Psoas muscle (tissue), 8 donors: ENCODE results near the gene CYYR1. TPM values are rescaled to one million over a fixed set of nuclear protein-coding genes. Genes with fewer than 3 reads are reported as not detected.

Experiments used
- ATAC-seq, 4 donors: fragments of 200-7000 bp; cut with Tn5 transposase; one replicate each; pipeline ENCODE4 v1.9.1; 2020; ENCODE audit warnings: moderate library complexity in 3 of 4, mild to moderate bottlenecking in 2 of 4
- DNase-seq, 2 donors: peaks; one replicate each; pipeline ENCODE4 v3.0.0-alpha.2; 2020
- H3K27ac ChIP-seq: fragments of 200-600 bp; one replicate; pipeline ENCODE4 v1.8.0; 2022
- H3K27me3 ChIP-seq, 3 donors: fragments of 200-600 bp in 1 of 3; one replicate each; pipeline versions ENCODE4 v1.6.1 to v1.8.0; 2013 to 2022; ENCODE audit warnings: low read length in 2 of 3, mild to moderate bottlenecking in 2 of 3, moderate library complexity in 1 of 3; ENCODE audit not compliant: insufficient read depth in 3 of 3
- H3K36me3 ChIP-seq, 2 donors: fragments of 200-600 bp in 1 of 2; one replicate each; pipeline versions ENCODE4 v1.6.1 to v1.8.0; 2013 to 2022; ENCODE audit warnings: low read depth in 1 of 2, mild to moderate bottlenecking in 1 of 2, moderate library complexity in 1 of 2; ENCODE audit not compliant: insufficient read depth in 1 of 2
- H3K4me1 ChIP-seq: fragments of 200-600 bp; one replicate; pipeline ENCODE4 v1.8.0; 2022
- H3K4me3 ChIP-seq: fragments of 200-600 bp; one replicate; pipeline ENCODE4 v1.8.0; 2022; ENCODE audit warnings: mild to moderate bottlenecking
- H3K9me3 ChIP-seq: fragments of 200-600 bp; one replicate; pipeline ENCODE4 v1.8.0; 2022
- WGBS, 3 donors: extraction: QIAGEN DNeasy Blood & Tissue Kit; methylation state at CpG; one replicate each; pipeline versions ENCODE4 v1.1.6 to v1.1.7; 2013; 5-methylcytosine and 5-hydroxymethylcytosine counted together
- intact Hi-C, 2 donors: fragments of 100-400 bp; cut with DNase I; formaldehyde crosslinking; loops; one replicate each; pipeline versions ENCODE4 v1.11.0 to v1.14.2; 2022
- polyA plus RNA-seq, 3 donors: library from polyadenylated mRNA; stranded (reverse); fragments of 200-250 nt; gene quantifications; one replicate each; pipeline ENCODE4 v1.2.3, GENCODE V29; 2013
- total RNA-seq, 4 donors: library from RNA; stranded (reverse); fragmentation: NEBNext Ultra II Directional in 2 of 4; extraction: Animal tissue kit (Norgen Biotek cat#: 25700) in 2 of 4; gene quantifications; one replicate each; pipeline versions ENCODE4 v1.2.1 to v1.2.4, GENCODE V29; 2021 to 2023
- TF ChIP-seq, protein P1 (sequence below): fragments of 200-600 bp; IDR thresholded peaks from one replicate; pipeline ENCODE4 v1.8.0; 2022; ENCODE audit warnings: antibody characterized with exemption
- donor health status: healthy with polysubstance abuse.
- donor health status: DM: no; HTN: no; CAD: no; lungs with moderate emphysema.
- donor health status: Bipolar disorder and iron deficiency.
- donor health status: healthy.
- donor health status: DM: yes; HTN: yes; CAD: no.
- donor health status: DM: no; HTN: no; CAD: no.
- donor health status: DM: no; HTN: no; CAD: no.
- donor health status: DM: yes; HTN: yes; CAD: no.

The CYYR1 gene
- total and polyA plus RNA-seq, 7 donors = 7.1 to 20.4 (median 8.5) TPM

DNA sequence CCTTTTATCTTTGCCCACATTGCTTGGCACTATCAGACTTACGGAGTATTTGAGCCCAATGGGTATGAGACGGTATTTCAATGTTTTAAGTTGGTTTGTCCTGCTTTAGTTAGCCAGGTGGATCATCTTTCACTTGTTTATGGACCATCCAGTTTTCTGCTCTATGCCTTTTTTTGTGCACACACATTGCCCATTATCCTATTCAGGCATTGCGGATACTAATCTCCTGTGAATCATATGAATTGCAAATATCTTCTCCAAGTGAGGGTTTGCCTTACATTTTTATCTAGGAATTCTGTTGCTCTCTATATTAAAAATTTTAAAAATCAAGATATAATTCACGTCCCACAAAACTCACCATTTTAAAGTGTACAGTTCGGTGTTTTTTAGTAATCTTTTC lies 14.0 kb downstream of the CYYR1 start:
- Histone ChIP-seq H3K4me3 (no peak overlapping the region), H3K9me3 (no peaks in the 10 kb centered on the region), H3K27ac (no peak overlapping the region), H3K4me1 (no peaks in the 10 kb centered on the region), H3K36me3 (no peaks in the 10 kb centered on the region), H3K27me3 (no peaks in the 10 kb centered on the region)
- intact Hi-C loops = no loop called here
- TF ChIP-seq, protein P1, sequence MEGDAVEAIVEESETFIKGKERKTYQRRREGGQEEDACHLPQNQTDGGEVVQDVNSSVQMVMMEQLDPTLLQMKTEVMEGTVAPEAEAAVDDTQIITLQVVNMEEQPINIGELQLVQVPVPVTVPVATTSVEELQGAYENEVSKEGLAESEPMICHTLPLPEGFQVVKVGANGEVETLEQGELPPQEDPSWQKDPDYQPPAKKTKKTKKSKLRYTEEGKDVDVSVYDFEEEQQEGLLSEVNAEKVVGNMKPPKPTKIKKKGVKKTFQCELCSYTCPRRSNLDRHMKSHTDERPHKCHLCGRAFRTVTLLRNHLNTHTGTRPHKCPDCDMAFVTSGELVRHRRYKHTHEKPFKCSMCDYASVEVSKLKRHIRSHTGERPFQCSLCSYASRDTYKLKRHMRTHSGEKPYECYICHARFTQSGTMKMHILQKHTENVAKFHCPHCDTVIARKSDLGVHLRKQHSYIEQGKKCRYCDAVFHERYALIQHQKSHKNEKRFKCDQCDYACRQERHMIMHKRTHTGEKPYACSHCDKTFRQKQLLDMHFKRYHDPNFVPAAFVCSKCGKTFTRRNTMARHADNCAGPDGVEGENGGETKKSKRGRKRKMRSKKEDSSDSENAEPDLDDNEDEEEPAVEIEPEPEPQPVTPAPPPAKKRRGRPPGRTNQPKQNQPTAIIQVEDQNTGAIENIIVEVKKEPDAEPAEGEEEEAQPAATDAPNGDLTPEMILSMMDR = no peak
- DNase-seq (no peak), ATAC-seq (no peak)
- WGBS, 3 donors = 90 to 91% (median 91%) methylated on average over 5 of the region's 5 CpGs

DNA sequence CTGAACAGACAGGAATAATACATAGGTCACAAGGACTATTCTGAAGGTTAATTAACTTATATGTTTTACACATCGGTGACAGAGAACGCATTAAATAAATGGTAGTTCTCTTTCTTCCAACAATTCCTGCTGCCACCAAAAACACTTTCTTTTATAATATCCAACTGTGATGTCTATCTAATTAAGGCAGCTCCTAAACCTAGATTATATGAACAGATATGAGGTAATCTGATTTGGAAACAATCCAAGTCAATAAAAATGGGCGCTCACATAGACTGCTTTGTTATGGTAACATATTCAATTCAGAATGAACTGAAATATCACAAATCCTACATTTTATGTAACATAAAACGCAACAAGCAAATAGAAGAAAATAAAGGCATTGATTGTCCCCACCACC lies 16.0 kb downstream of the CYYR1 start:
- no peak for ATAC-seq
- no peak overlapping the region for H3K27ac ChIP-seq
- peaks cover 0 to 4% (median 0%) of the 10 kb centered on the region in 3 donors for H3K27me3 ChIP-seq
- 80 to 87% (median 81%) methylated on average over 4 of the region's 4 CpGs for WGBS, 3 donors
- TF ChIP-seq, protein P1 = no peak
- no peaks in the 10 kb centered on the region for H3K36me3 ChIP-seq
- DNase-seq = no peak
- no peak overlapping the region for H3K4me3 ChIP-seq
- H3K9me3 ChIP-seq = no peaks in the 10 kb centered on the region
- no peaks in the 10 kb centered on the region for H3K4me1 ChIP-seq
- intact Hi-C loops = no loop called here

DNA sequence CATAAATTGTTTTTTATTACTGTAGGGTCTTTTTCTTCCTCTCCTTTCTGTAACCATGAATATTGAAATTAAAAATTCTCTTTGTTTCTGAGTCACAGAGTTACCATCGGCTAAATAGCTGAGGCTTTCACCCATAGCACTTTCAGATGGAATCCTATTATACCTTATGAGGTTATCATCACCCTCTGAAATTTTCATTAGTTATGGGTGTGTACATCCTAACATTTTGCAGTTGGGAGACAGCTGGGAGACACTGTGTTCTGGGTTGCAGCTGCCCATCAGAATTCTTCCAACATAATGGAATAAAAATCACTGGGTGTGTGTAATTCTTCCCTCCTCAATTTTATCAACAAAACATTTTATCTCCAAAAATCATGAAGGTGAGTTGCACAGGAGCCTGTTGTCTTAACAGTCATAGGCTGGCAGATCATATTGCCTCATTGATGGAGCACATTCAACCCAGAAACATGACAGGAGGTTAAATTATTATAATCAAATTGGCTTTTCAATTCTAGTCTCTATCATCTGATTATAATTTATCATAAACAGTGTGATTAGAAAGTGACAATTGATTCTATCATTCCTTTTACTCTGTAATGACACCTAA lies 17.4 kb downstream of the CYYR1 start:
- WGBS, 3 donors = 7 to 20% (median 16%) methylated on average over 1 of the region's 1 CpG
- no peak for ATAC-seq
- no peak overlapping the region for H3K27ac ChIP-seq

DNA sequence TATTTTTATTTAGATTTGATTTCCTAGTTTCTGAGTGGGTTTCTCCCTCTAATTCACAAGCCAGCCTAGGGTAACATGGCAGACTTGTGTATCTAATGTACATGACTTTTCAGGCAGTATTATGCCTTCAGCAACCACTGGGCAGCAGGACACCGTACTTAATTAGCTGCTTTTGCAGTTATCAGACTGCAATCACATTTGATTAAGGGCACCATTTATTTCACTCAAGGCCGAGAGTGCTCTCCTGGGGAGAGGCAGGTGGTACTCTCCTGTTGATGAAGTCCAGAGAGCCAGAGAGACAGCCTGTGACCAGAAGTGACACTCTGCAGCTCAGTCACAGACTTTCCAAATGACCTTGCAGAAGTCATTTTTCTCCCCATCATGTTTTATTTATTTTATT lies 18.7 kb downstream of the CYYR1 start:
- peaks cover 0 to 4% (median 0%) of the 10 kb centered on the region in 3 donors for H3K27me3 ChIP-seq
- no peaks in the 10 kb centered on the region for H3K36me3 ChIP-seq
- no peaks in the 10 kb centered on the region for H3K4me1 ChIP-seq
- no peak overlapping the region for H3K4me3 ChIP-seq
- no peaks in the 10 kb centered on the region for H3K9me3 ChIP-seq
- DNase-seq (no peak), ATAC-seq (no peak)
- WGBS, 3 donors = 58 to 78% (median 74%) methylated on average over 2 of the region's 2 CpGs
- intact Hi-C loops = no loop called here
- TF ChIP-seq, protein P1 = no peak
- no peak overlapping the region for H3K27ac ChIP-seq

More for the DNA sequence above, 17.4 kb downstream of the CYYR1 start:
- no peak overlapping the region for H3K4me3 ChIP-seq
- H3K27me3 ChIP-seq = peaks cover 0 to 4% (median 0%) of the 10 kb centered on the region in 3 donors
- no peak for DNase-seq
- H3K36me3 ChIP-seq = no peaks in the 10 kb centered on the region
- no peaks in the 10 kb centered on the region for H3K9me3 ChIP-seq
- TF ChIP-seq, protein P1 = no peak
- intact Hi-C loops = no loop called here
- no peaks in the 10 kb centered on the region for H3K4me1 ChIP-seq

DNA sequence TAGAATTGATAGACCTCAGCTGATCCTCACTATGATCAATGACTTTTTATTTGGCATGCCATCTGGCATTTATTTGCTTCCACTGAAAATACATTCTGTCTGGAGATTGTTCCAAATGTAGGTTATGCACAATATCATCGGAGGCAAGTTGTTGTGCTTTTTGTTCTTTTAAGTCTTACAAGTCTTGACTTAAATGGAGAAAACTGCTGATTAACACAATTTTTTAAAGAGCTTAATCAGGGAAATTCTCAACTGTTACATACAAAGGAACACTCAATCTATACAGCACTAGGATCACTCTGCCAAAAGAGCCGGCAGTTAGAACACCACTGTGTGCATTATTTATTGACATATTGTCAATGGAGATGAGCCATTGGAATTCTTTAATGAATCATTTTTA lies 19.2 kb downstream of the CYYR1 start:
- H3K27me3 ChIP-seq = peaks cover 0 to 4% (median 0%) of the 10 kb centered on the region in 3 donors
- H3K9me3 ChIP-seq = no peaks in the 10 kb centered on the region
- TF ChIP-seq, protein P1 = no peak
- intact Hi-C loops = no loop called here
- no peak for DNase-seq
- no peak for ATAC-seq
- H3K36me3 ChIP-seq = no peaks in the 10 kb centered on the region
- H3K4me1 ChIP-seq = no peaks in the 10 kb centered on the region
- WGBS, 3 donors = 86 to 90% (median 86%) methylated on average over 2 of the region's 2 CpGs
- no peak overlapping the region for H3K4me3 ChIP-seq
- H3K27ac ChIP-seq = no peak overlapping the region
